ENCODE measurements around the gene MTURN. TPM values are rescaled to one million over a fixed set of nuclear protein-coding genes. Genes with fewer than 3 reads are reported as not detected.

MTURN gene
- total RNA-seq, 2 donors from 2014 or later, result 19.8 to 34.5 TPM

DNA sequence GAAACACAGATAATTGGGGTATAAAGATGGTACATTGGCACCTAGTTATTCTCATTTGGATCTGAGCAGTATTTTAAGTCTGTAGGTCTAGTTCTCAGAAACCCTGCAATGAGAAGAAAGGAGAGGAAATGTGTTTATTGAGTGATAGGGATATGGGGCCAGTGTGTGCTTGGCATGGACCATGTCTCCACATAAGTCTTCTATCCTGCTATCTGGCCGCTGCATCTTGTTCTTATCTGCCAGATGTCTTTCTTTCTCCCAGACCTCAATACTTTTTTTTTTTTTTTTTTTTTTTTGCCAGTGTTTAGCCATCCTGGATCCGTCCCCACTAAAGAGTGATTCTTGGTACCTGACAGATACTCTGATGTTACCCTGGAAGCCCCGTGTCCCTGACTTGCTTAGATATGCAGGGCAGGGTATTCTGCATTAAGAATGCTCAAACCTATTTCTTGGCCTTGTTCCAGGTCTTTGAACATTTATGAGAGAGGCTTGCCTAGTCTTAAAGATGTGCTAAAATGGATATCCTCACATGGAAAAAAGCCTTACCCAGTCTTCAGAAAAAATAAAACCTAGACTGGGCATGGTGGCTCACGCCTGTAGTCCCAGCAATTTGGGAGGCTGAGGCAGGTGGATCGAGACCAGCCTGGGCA, 10.0 kb downstream of the MTURN start:
- ATAC-seq, result no peak
- TF ChIP-seq, protein P1, sequence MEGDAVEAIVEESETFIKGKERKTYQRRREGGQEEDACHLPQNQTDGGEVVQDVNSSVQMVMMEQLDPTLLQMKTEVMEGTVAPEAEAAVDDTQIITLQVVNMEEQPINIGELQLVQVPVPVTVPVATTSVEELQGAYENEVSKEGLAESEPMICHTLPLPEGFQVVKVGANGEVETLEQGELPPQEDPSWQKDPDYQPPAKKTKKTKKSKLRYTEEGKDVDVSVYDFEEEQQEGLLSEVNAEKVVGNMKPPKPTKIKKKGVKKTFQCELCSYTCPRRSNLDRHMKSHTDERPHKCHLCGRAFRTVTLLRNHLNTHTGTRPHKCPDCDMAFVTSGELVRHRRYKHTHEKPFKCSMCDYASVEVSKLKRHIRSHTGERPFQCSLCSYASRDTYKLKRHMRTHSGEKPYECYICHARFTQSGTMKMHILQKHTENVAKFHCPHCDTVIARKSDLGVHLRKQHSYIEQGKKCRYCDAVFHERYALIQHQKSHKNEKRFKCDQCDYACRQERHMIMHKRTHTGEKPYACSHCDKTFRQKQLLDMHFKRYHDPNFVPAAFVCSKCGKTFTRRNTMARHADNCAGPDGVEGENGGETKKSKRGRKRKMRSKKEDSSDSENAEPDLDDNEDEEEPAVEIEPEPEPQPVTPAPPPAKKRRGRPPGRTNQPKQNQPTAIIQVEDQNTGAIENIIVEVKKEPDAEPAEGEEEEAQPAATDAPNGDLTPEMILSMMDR (IDR thresholded peaks at IDR 0.05), result no peak
- TF ChIP-seq POLR2A (IDR thresholded peaks at IDR 0.05), result no peak
- Histone ChIP-seq H3K36me3 (replicated peaks in 1 of 2; ENCODE audit: insufficient read depth in 1 of 2, low read depth in 2 of 2) (no peaks in the 10 kb centered on the region), H3K4me3 (no peak overlapping the region), H3K27ac (no peak overlapping the region), H3K27me3 (no peaks in the 10 kb centered on the region), H3K4me1 (peaks cover 27% of the 10 kb centered on the region), H3K9me3 (no peaks in the 10 kb centered on the region)
- 78 to 91% methylated on average over 5 of the region's 5 CpGs for WGBS, 2 donors
- intact Hi-C loops (cut with DNase I), result no loop called here
- no peak for DNase-seq

DNA sequence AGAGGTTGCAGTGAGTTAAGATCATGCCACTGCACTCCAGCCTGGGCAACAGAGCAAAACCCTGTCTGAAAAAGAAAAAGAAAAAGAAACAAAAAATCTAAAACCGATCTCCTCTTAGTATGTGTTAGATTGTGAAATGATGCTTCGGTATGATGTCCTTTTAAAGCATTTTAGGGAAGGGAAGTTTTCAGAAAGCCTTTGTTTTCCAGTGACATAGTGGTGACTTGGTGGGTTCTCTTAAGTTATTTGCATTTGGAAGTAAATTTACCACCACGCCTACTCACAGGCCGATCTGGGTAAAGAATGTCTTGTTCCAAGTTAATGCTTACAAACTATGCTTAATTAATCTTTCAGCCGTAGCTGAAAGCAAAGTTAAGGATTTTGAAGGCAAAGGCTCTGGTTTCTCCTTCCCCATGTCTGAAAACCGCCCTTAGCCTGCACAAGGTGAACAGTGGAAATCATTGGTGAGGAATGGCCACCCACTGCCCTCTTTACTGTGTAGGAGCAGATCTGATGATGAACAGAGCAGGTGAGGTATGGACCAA, 10.7 kb downstream of the MTURN start:
- DNase-seq (no peak), ATAC-seq (no peak)
- Histone ChIP-seq H3K27me3 (no peaks in the 10 kb centered on the region), H3K9me3 (no peaks in the 10 kb centered on the region), H3K36me3 (replicated peaks in 1 of 2; ENCODE audit: insufficient read depth in 1 of 2, low read depth in 2 of 2) (no peaks in the 10 kb centered on the region), H3K27ac (no peak overlapping the region), H3K4me3 (no peak overlapping the region), H3K4me1 (peaks cover 30% of the 10 kb centered on the region)
- TF ChIP-seq, protein P1 (IDR thresholded peaks at IDR 0.05), result no peak
- no peak for TF ChIP-seq POLR2A (IDR thresholded peaks at IDR 0.05)
- intact Hi-C loops (cut with DNase I), result no loop called here
- 76 to 83% methylated on average over 6 of the region's 6 CpGs for WGBS, 2 donors

- no peak overlapping the region for H3K27ac ChIP-seq
- no peaks in the 10 kb centered on the region for H3K27me3 ChIP-seq
- DNase-seq (no peak), ATAC-seq (no peak)
- peaks cover 30% of the 10 kb centered on the region for H3K4me1 ChIP-seq
- TF ChIP-seq, protein P1 (IDR thresholded peaks at IDR 0.05), result no peak
- TF ChIP-seq POLR2A (IDR thresholded peaks at IDR 0.05), result no peak
- intact Hi-C loops (cut with DNase I), result no loop called here
- WGBS, 2 donors, result 79 to 91% methylated on average over 13 of the region's 13 CpGs
- no peaks in the 10 kb centered on the region for H3K9me3 ChIP-seq
- no peaks in the 10 kb centered on the region for H3K36me3 ChIP-seq (replicated peaks in 1 of 2; ENCODE audit: insufficient read depth in 1 of 2, low read depth in 2 of 2)
- H3K4me3 ChIP-seq, result no peak overlapping the region
Observed at GRCh38 chr7:30146127-30146612, 11.4 kb downstream of the MTURN start.

GRCh38 chr7:30147223-30147622, 12.4 kb downstream of the MTURN start:
- Histone ChIP-seq H3K36me3 (replicated peaks in 1 of 2; ENCODE audit: insufficient read depth in 1 of 2, low read depth in 2 of 2) (no peaks in the 10 kb centered on the region), H3K27ac (no peak overlapping the region), H3K9me3 (no peaks in the 10 kb centered on the region), H3K4me3 (no peak overlapping the region), H3K4me1 (peaks cover 27% of the 10 kb centered on the region), H3K27me3 (no peaks in the 10 kb centered on the region)
- intact Hi-C loops (cut with DNase I), result no loop called here
- DNase-seq (no peak), ATAC-seq (no peak)
- WGBS, 2 donors, result 82 to 85% methylated on average over 4 of the region's 4 CpGs
- TF ChIP-seq POLR2A (IDR thresholded peaks at IDR 0.05), result no peak
- TF ChIP-seq, protein P1 (IDR thresholded peaks at IDR 0.05), result no peak

GRCh38 chr7:30147785-30148184, 13.0 kb downstream of the MTURN start:
- Histone ChIP-seq H3K4me3 (no peak overlapping the region), H3K9me3 (no peaks in the 10 kb centered on the region), H3K4me1 (peaks cover 24% of the 10 kb centered on the region), H3K27ac (no peak overlapping the region), H3K27me3 (no peaks in the 10 kb centered on the region), H3K36me3 (replicated peaks in 1 of 2; ENCODE audit: insufficient read depth in 1 of 2, low read depth in 2 of 2) (no peaks in the 10 kb centered on the region)
- TF ChIP-seq, protein P1 (IDR thresholded peaks at IDR 0.05), result no peak
- no peak for TF ChIP-seq POLR2A (IDR thresholded peaks at IDR 0.05)
- DNase-seq (no peak), ATAC-seq (no peak)
- intact Hi-C loops (cut with DNase I), result no loop called here
- WGBS, 2 donors, result 91 to 95% methylated on average over 2 of the region's 2 CpGs
